Endothelial cell of umbilical vein (primary cell): ENCODE measurements around the gene TLCD3B.
"Not testable (repeated sequence)": the region's sequence is repeated elsewhere in the genome, so short reads cannot be mapped to it uniquely, and the experiment has no call there.

ENCODE experiments used
- EZH2 ChIP-seq: IDR thresholded peaks from 2 replicates; pipeline ENCODE4 v1.6.1; 2012; ENCODE audit warnings: borderline replicate concordance, low read depth, mild to moderate bottlenecking, moderate library complexity, low read length, inconsistent platforms; ENCODE audit not compliant: severe bottlenecking
- TF ChIP-seq, protein P1 (sequence below), 2 donors: IDR thresholded peaks; 1 replicate in 1 of 2; 2 replicates in 1 of 2; pipeline ENCODE4 v1.5.1; 2011; ENCODE audit warnings: low read length in 2 of 2, mild to moderate bottlenecking in 2 of 2, moderate library complexity in 2 of 2, control low read depth in 1 of 2, inconsistent platforms in 1 of 2, low read depth in 1 of 2; ENCODE audit not compliant: insufficient read depth in 1 of 2; ENCODE audit errors: extremely low read depth in 1 of 2

DNA sequence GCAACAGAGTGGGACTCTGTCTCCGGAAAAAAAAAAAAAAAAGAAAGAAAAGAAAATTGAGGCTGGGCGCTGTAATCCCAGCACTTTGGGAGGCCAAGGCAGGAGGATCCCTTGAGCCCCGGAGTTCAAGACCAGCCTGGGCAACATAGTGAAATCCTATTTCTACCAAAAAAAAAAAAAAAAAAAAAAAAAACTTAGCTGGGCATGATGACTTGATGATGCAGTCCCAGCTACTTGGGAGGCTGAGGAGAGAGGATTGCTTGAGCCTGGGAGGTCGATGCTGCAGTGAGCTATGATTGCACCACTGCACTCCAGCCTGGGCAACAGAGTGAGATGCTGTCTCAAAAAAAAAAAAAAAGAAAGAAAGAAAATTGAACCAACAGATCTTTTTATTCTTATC lies 13.1 kb downstream of the TLCD3B start:
- TF ChIP-seq, protein P1, sequence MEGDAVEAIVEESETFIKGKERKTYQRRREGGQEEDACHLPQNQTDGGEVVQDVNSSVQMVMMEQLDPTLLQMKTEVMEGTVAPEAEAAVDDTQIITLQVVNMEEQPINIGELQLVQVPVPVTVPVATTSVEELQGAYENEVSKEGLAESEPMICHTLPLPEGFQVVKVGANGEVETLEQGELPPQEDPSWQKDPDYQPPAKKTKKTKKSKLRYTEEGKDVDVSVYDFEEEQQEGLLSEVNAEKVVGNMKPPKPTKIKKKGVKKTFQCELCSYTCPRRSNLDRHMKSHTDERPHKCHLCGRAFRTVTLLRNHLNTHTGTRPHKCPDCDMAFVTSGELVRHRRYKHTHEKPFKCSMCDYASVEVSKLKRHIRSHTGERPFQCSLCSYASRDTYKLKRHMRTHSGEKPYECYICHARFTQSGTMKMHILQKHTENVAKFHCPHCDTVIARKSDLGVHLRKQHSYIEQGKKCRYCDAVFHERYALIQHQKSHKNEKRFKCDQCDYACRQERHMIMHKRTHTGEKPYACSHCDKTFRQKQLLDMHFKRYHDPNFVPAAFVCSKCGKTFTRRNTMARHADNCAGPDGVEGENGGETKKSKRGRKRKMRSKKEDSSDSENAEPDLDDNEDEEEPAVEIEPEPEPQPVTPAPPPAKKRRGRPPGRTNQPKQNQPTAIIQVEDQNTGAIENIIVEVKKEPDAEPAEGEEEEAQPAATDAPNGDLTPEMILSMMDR (IDR thresholded peaks at IDR 0.05; ENCODE audit: extremely low read depth in 1 of 2, insufficient read depth in 1 of 2, low read depth in 1 of 2, low read length in 2 of 2): not testable (repeated sequence)
- TF ChIP-seq EZH2: not testable (repeated sequence)
